Activated naive CD8-positive, alpha-beta T cell treated with anti-CD3 and anti-CD28 coated beads, Interleukin-2, amount 50 U/mL, for 16 hours (primary cell): ENCODE measurements around the gene TXLNB.
"Not testable (repeated sequence)": the region's sequence is repeated elsewhere in the genome, so short reads cannot be mapped to it uniquely, and the experiment has no call there.

ENCODE experiments used
- DNase-seq: peaks from one replicate; pipeline ENCODE4 v3.0.0-alpha.2; 2020; ENCODE audit warnings: low read depth, low spot score

The TXLNB gene

GRCh38 chr6:139311831-139312230, 20.0 kb upstream of the TXLNB start:
- no peak for DNase-seq

- DNase-seq = no peak
These were observed 17.3 kb upstream of the TXLNB start for GRCh38 chr6:139308936-139309603.

- DNase-seq = no peak
These were observed 16.6 kb upstream of the TXLNB start for GRCh38 chr6:139308286-139308916.

- no peak for DNase-seq
These were observed 14.6 kb upstream of the TXLNB start for GRCh38 chr6:139306291-139306981.

- DNase-seq = no peak
These were observed 11.4 kb upstream of the TXLNB start for GRCh38 chr6:139303185-139303584.

GRCh38 chr6:139297921-139298320, 6.1 kb upstream of the TXLNB start:
- no peak for DNase-seq

- DNase-seq = no peak
These were observed 5.1 kb upstream of the TXLNB start for GRCh38 chr6:139296927-139297326.

GRCh38 chr6:139295901-139296300, 4.1 kb upstream of the TXLNB start:
- DNase-seq = no peak

- DNase-seq = no peak
These were observed 2.3 kb upstream of the TXLNB start for GRCh38 chr6:139294090-139294489.

- not testable (repeated sequence) for DNase-seq
These were observed 1.4 kb upstream of the TXLNB start for GRCh38 chr6:139293230-139293629.

GRCh38 chr6:139290787-139291311, 949 bp downstream of the TXLNB start:
- no peak for DNase-seq

GRCh38 chr6:139289233-139289632, 2.6 kb downstream of the TXLNB start:
- no peak for DNase-seq

- no peak for DNase-seq
These were observed 3.2 kb downstream of the TXLNB start for GRCh38 chr6:139288496-139289040.

- DNase-seq = no peak
These were observed 3.9 kb downstream of the TXLNB start for GRCh38 chr6:139287868-139288267.

GRCh38 chr6:139286438-139286837, 5.4 kb downstream of the TXLNB start:
- DNase-seq = not testable (repeated sequence)

GRCh38 chr6:139285590-139285989, 6.2 kb downstream of the TXLNB start:
- DNase-seq = no peak

- no peak for DNase-seq
These were observed 7.0 kb downstream of the TXLNB start for GRCh38 chr6:139284789-139285188.

GRCh38 chr6:139282684-139283083, 9.1 kb downstream of the TXLNB start:
- DNase-seq = no peak

- DNase-seq = no peak
These were observed 13.6 kb downstream of the TXLNB start for GRCh38 chr6:139278190-139278589.

- no peak for DNase-seq
These were observed 14.2 kb downstream of the TXLNB start for GRCh38 chr6:139277587-139277986.

- DNase-seq = no peak
These were observed 14.6 kb downstream of the TXLNB start for GRCh38 chr6:139277161-139277560.

- no peak for DNase-seq
These were observed 16.3 kb downstream of the TXLNB start for GRCh38 chr6:139275279-139276055.
